Peyer's patch (tissue), 4 donors: ENCODE measurements around the gene ABLIM2. TPM values are rescaled to one million over a fixed set of nuclear protein-coding genes. Genes with fewer than 3 reads are reported as not detected.

Source experiments
- DNase-seq, 3 donors: peaks; one replicate each; pipeline ENCODE4 v3.0.0-alpha.2; 2017 to 2019
- H3K27ac ChIP-seq, 4 donors: fragments of 200-600 bp; sonication (generic); one replicate each; pipeline ENCODE4 v1.5.1; 2016 to 2019
- H3K27me3 ChIP-seq, 2 donors: fragments of 200-600 bp; sonication (generic); one replicate each; pipeline ENCODE4 v1.5.1; 2019
- H3K36me3 ChIP-seq, 3 donors: fragments of 200-600 bp; sonication (generic); one replicate each; pipeline ENCODE4 v1.5.1; 2016 to 2019
- H3K4me1 ChIP-seq, 4 donors: fragments of 200-600 bp; sonication (generic); one replicate each; pipeline ENCODE4 v1.5.1; 2016 to 2019
- H3K4me3 ChIP-seq, 4 donors: fragments of 200-600 bp; sonication (generic); 1 replicate in 3 of 4; 2 replicates in 1 of 4; pipeline ENCODE4 v1.5.1; 2016 to 2019; ENCODE audit warnings: mild to moderate bottlenecking in 1 of 4
- H3K9me3 ChIP-seq, 4 donors: fragments of 200-600 bp; sonication (generic); one replicate each; pipeline ENCODE4 v1.5.1; 2016 to 2019; ENCODE audit warnings: mild to moderate bottlenecking in 1 of 4
- POLR2A ChIP-seq, 2 donors: fragments of 450-650 bp; IDR thresholded peaks; one replicate each; pipeline ENCODE4 v1.5.1; 2017; ENCODE audit warnings: antibody characterized with exemption in 2 of 2, mild to moderate bottlenecking in 2 of 2, moderate library complexity in 2 of 2
- total RNA-seq, 4 donors: library from RNA; depleted of rRNA; stranded (reverse); fragments of >200 nt; gene quantifications; one replicate each; pipeline ENCODE4 v1.1.0, GENCODE V29; 2016
- TF ChIP-seq, protein P1 (sequence below), 6 experiments: fragments of 450-650 bp in 4 of 6; fragments of 200-600 bp in 2 of 6; sonication (generic) in 1 of 6; IDR thresholded peaks; one replicate each; pipeline ENCODE4 v1.5.1; 2017 to 2019; ENCODE audit warnings: antibody characterized with exemption in 6 of 6, mild to moderate bottlenecking in 3 of 6, moderate library complexity in 1 of 6

The ABLIM2 gene
- total RNA-seq, 4 donors from 2014 or later, result 9.0 to 24.2 (median 11.7) TPM

DNA sequence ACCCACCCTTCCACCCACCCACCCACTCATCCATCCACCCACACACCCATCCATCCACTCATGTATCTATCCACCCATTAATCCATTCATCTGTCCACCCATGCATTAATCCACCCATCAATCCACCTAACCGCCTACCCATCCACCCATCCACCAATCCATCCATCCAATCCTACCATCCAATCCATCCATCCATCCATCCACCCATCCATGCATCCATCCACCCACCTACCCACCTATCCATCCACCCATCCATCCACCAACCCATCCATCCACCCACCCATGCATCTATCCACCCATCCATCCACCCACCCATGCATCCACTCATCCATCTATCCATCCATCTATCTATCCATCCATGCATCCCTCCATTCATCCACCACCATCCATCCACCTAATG, 184.2 kb downstream of the ABLIM2 start:
- Histone ChIP-seq H3K9me3 (no peaks in the 10 kb centered on the region), H3K4me1 (peaks cover 0 to 47% (median 6%) of the 10 kb centered on the region in 4 donors), H3K4me3 (no peak overlapping the region)

DNA sequence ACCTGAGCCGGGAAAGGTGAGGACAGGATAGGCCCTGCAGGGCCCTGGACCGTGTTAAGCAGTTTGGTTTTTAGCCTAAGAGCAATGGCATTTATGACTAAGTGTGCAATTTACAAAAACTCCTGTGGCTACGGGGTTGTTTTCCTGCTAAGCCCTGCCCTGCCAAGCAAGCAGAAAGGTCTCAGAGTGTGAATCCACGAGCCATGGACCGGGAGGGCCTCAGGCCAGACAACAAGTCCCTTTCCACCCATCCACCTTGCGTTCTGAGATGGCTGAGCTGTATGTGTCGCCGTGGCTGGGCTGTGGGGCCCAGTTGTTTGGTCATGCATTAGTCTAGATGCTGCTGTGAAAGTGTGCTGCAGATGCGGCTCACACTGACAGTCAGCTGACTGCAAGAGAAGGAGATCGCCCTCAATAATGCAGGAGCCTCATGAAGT, 185.1 kb downstream of the ABLIM2 start:
- H3K36me3 ChIP-seq, result no peaks in the 10 kb centered on the region
- TF ChIP-seq, protein P1, sequence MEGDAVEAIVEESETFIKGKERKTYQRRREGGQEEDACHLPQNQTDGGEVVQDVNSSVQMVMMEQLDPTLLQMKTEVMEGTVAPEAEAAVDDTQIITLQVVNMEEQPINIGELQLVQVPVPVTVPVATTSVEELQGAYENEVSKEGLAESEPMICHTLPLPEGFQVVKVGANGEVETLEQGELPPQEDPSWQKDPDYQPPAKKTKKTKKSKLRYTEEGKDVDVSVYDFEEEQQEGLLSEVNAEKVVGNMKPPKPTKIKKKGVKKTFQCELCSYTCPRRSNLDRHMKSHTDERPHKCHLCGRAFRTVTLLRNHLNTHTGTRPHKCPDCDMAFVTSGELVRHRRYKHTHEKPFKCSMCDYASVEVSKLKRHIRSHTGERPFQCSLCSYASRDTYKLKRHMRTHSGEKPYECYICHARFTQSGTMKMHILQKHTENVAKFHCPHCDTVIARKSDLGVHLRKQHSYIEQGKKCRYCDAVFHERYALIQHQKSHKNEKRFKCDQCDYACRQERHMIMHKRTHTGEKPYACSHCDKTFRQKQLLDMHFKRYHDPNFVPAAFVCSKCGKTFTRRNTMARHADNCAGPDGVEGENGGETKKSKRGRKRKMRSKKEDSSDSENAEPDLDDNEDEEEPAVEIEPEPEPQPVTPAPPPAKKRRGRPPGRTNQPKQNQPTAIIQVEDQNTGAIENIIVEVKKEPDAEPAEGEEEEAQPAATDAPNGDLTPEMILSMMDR (IDR thresholded peaks at IDR 0.05), result no peak
- no peak overlapping the region for H3K4me3 ChIP-seq
- DNase-seq, result no peak
- H3K27me3 ChIP-seq, result no peaks in the 10 kb centered on the region
- H3K27ac ChIP-seq, result no peak overlapping the region
- peaks cover 0 to 48% (median 6%) of the 10 kb centered on the region in 4 donors for H3K4me1 ChIP-seq
- H3K9me3 ChIP-seq, result no peaks in the 10 kb centered on the region

More for the DNA sequence above, 184.2 kb downstream of the ABLIM2 start:
- TF ChIP-seq, protein P1 (IDR thresholded peaks at IDR 0.05), result no peak
- no peak for TF ChIP-seq POLR2A (IDR thresholded peaks at IDR 0.05)
- DNase-seq, result no peak
- Histone ChIP-seq H3K27ac (no peak overlapping the region), H3K36me3 (no peaks in the 10 kb centered on the region), H3K27me3 (no peaks in the 10 kb centered on the region)

DNA sequence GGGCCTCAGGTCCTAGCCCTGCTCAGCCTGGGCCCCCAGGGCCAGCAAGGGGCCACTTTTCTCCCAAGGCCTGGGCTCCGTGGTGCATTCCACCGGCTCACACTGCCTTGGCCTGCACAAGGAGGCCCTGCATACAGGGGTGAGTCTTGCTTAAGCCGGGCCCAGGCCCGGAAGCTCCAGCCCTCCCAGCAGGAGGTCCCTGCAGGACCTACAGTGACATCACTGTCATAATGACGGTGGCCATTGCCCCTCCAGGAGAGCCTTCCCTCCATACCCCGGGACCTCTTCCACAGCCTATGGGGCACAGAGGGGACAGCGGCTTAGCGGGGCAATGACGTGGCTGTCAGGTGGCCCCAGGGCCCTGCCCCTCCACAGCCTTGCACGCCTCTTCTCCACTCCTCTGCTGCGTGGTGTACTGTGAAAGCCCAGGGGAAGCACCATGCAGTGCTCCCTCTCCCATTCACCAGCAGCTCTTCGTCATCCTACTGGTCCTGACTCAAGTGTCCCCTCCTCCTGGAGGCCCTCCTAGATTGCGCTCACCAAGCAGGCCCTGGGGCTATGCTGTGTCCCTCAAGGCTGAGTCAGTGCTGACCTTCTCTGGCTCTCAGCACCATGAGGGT, 186.6 kb downstream of the ABLIM2 start:
- no peak for TF ChIP-seq POLR2A (IDR thresholded peaks at IDR 0.05)
- TF ChIP-seq, protein P1 (IDR thresholded peaks at IDR 0.05), result no peak
- Histone ChIP-seq H3K4me1 (peaks cover 0 to 47% (median 6%) of the 10 kb centered on the region in 4 donors), H3K27ac (peak overlapping the region; percentile 71 to 90 (median 72))

GRCh38 chr4:7971159-7971631, 187.4 kb downstream of the ABLIM2 start:
- Histone ChIP-seq H3K4me1 (peaks cover 0 to 53% (median 6%) of the 10 kb centered on the region in 4 donors), H3K27ac (peak overlapping the region; percentile 71 to 90 (median 72)), H3K27me3 (no peaks in the 10 kb centered on the region), H3K36me3 (no peaks in the 10 kb centered on the region), H3K9me3 (no peaks in the 10 kb centered on the region), H3K4me3 (peak overlapping the region in 2 of 4 donors; percentile 36 to 41)
- TF ChIP-seq, protein P1 (IDR thresholded peaks at IDR 0.05), result no peak
- TF ChIP-seq POLR2A (IDR thresholded peaks at IDR 0.05), result no peak
- DNase-seq, result no peak

More for the DNA sequence above, 186.6 kb downstream of the ABLIM2 start:
- Histone ChIP-seq H3K4me3 (no peak overlapping the region), H3K27me3 (no peaks in the 10 kb centered on the region), H3K36me3 (no peaks in the 10 kb centered on the region), H3K9me3 (no peaks in the 10 kb centered on the region)
- no peak for DNase-seq

DNA sequence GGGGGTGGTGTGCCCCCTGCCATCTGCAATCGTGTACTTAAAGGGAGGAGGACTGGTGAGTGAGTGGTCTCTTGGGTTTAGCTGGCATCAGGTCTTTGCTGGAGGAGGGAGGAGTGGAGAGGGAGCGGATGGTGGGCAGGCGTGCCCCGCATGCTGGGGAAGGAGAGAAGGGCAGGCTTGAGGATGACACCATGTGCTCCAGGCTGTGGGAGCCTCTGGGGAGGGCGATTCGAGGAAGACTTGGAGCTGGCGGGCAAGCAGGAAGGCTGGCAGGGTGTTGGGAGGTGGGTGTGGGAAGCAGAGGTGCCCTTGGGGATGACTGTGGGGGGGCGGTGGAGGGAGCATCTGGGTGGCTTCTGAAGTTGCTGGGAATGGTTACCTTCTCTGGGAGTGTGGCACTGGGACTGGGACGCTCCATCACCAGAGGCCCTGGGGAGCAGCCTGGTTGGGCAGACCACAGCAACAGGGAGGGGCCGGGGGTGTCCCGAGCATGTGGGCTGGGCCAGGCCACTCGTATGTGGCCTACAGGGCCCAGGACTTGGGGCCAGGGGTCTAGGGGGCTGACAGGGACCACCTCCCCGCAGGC, 188.2 kb downstream of the ABLIM2 start:
- Histone ChIP-seq H3K36me3 (no peaks in the 10 kb centered on the region), H3K27ac (peak overlapping the region; percentile 71 to 90 (median 72)), H3K4me3 (peak overlapping the region in 3 of 4 donors; percentile 20 to 41 (median 36)), H3K27me3 (no peaks in the 10 kb centered on the region), H3K9me3 (no peaks in the 10 kb centered on the region), H3K4me1 (peaks cover 0 to 53% (median 6%) of the 10 kb centered on the region in 4 donors)
- TF ChIP-seq, protein P1 (IDR thresholded peaks at IDR 0.05), result peak in 1 of 6 experiments; percentile 1
- TF ChIP-seq POLR2A (IDR thresholded peaks at IDR 0.05), result no peak
- no peak for DNase-seq
